DOHH2 (cell line): ENCODE data around the gene SPNS2.

Experiments used
- H3F3A ChIP-seq: fragments of 200-600 bp; sonication (generic), shearing (Covaris generic); 2 replicates; pipeline ENCODE4 v1.6.0; 2016; ENCODE audit warnings: antibody characterized with exemption, mild to moderate bottlenecking; ENCODE audit not compliant: control insufficient read depth, insufficient read depth
- H3K27ac ChIP-seq: fragments of 200-600 bp; sonication (generic); 2 replicates; pipeline ENCODE4 v1.5.1; 2014; ENCODE audit warnings: low read depth, mild to moderate bottlenecking, low read length, moderate library complexity
- H3K27me3 ChIP-seq: fragments of 200-600 bp; sonication (generic); 2 replicates; pipeline ENCODE4 v1.6.1; 2014; ENCODE audit warnings: mild to moderate bottlenecking, low read length, mixed read lengths; ENCODE audit not compliant: control insufficient read depth
- H3K36me3 ChIP-seq: fragments of 200-600 bp; sonication (generic); 2 replicates; pipeline ENCODE4 v1.6.1; 2014; ENCODE audit warnings: mild to moderate bottlenecking, low read length, moderate library complexity, mixed read lengths; ENCODE audit not compliant: control insufficient read depth
- H3K4me1 ChIP-seq: fragments of 200-600 bp; sonication (generic); 2 replicates; pipeline ENCODE4 v1.6.1; 2014; ENCODE audit warnings: mild to moderate bottlenecking, low read length, mixed read lengths; ENCODE audit not compliant: control insufficient read depth
- H3K4me2 ChIP-seq: fragments of 200-600 bp; sonication (generic); 2 replicates; pipeline ENCODE4 v1.6.0; 2014; ENCODE audit warnings: mild to moderate bottlenecking, low read length, moderate library complexity
- H3K4me3 ChIP-seq: fragments of 200-600 bp; sonication (generic); 2 replicates; pipeline ENCODE4 v1.5.1; 2014; ENCODE audit warnings: mild to moderate bottlenecking, low read length, mixed read lengths
- H3K79me2 ChIP-seq: fragments of 200-600 bp; sonication (generic); 2 replicates; pipeline ENCODE4 v1.6.1; 2014; ENCODE audit warnings: mild to moderate bottlenecking, low read length, mixed read lengths; ENCODE audit not compliant: control insufficient read depth
- H3K9me2 ChIP-seq: fragments of 200-600 bp; sonication (generic); replicated peaks from 2 replicates; pipeline ENCODE4 v1.6.1; 2014; ENCODE audit warnings: mild to moderate bottlenecking, low read length, mixed read lengths; ENCODE audit not compliant: control insufficient read depth
- H3K9me3 ChIP-seq: fragments of 200-600 bp; sonication (generic); 2 replicates; pipeline ENCODE4 v1.6.1; 2014; ENCODE audit warnings: antibody characterized with exemption, low read length, mixed read lengths; ENCODE audit not compliant: control insufficient read depth, insufficient read depth
- H4K20me1 ChIP-seq: fragments of 200-600 bp; sonication (generic); 2 replicates; pipeline ENCODE4 v1.6.0; 2014; ENCODE audit warnings: low read depth, mild to moderate bottlenecking, antibody characterized with exemption, low read length, moderate library complexity; ENCODE audit not compliant: control insufficient read depth, insufficient read depth
- CTCF ChIP-seq: fragments of 200-600 bp; sonication (generic); IDR thresholded peaks from one replicate; pipeline ENCODE4 v1.5.1; 2014; ENCODE audit warnings: antibody characterized with exemption, mild to moderate bottlenecking, low read depth, low read length; ENCODE audit not compliant: poor library complexity, severe bottlenecking
- EZH2phosphoT487 ChIP-seq: fragments of 200-600 bp; sonication (generic); IDR thresholded peaks from 2 replicates; pipeline ENCODE4 v1.6.1; 2017; ENCODE audit warnings: borderline replicate concordance, mild to moderate bottlenecking, antibody characterized with exemption, low read length, moderate library complexity, mixed read lengths

SPNS2 gene

DNA sequence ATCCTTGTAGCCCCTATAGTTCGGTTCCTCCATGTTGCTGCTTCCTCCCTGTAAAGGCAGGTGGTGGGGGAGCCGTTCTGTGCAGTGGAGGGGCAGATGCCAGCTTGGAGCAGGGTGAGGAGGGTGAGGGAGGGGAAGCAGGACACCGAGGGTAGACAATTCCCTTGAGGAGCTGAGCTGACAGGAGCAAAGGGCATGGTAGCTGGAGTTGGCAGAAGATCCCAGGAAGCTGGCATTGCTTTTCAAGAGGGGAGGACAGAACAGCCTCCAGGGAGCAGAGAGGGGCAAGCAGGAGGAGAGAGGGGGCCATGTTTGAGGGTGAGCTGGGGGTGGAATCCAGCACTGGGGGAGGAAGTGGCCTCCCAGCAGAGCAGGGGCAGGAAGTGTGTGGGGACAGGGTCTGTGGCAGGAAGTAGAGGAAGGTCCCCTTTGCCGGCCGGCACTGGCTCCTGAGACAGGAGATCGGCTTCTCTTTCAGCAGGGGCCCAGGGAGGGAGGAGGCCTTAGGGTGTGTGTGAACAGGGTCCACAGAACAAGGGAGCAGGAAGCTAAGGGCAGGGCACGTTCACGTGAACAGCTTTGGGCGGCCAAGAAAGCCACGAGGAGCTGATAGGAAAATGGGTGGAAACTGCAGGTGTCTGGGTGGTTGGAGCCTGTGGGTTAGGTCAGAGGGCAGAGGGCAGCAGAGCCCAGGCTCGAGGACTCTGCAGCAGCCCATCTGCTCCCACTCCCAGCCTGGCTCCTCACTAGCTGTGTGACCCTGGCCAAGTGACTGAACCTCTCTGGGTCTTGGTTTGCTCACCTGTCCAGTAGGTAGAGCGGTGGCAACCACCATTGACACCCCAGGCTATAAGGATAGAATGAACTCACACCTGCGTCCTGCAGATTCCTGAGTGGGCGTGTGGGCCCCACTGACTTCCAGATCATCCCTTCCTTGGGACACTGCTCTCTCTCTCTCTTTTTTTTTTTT, 17.5 kb upstream of the SPNS2 start:
- TF ChIP-seq CTCF (no peak), EZH2phosphoT487 (no peak)
- no peaks in the 10 kb centered on the region for H4K20me1 ChIP-seq
- H3K79me2 ChIP-seq: no peaks in the 10 kb centered on the region
- H3K4me3 ChIP-seq: peak overlapping the region; percentile 36
- H3K4me2 ChIP-seq: peak overlapping the region; percentile 67
- H3F3A ChIP-seq: no peaks in the 10 kb centered on the region
- H3K9me3 ChIP-seq: no peaks in the 10 kb centered on the region
- H3K36me3 ChIP-seq: no peaks in the 10 kb centered on the region
- H3K4me1 ChIP-seq: peaks cover 14% of the 10 kb centered on the region
- H3K27ac ChIP-seq: peak overlapping the region; percentile 9; the same call in 1 of the 2 replicates
- H3K9me2 ChIP-seq: no peaks in the 10 kb centered on the region
- no peaks in the 10 kb centered on the region for H3K27me3 ChIP-seq

- H3K4me2 ChIP-seq: no peak overlapping the region
- peaks cover 14% of the 10 kb centered on the region for H3K4me1 ChIP-seq
- no peaks in the 10 kb centered on the region for H3K36me3 ChIP-seq
- H3K4me3 ChIP-seq: no peak overlapping the region
- H3F3A ChIP-seq: no peaks in the 10 kb centered on the region
- H4K20me1 ChIP-seq: no peaks in the 10 kb centered on the region
- no peak overlapping the region for H3K27ac ChIP-seq
- no peaks in the 10 kb centered on the region for H3K9me2 ChIP-seq
- H3K79me2 ChIP-seq: no peaks in the 10 kb centered on the region
- no peak for TF ChIP-seq EZH2phosphoT487
- TF ChIP-seq CTCF: no peak
- H3K27me3 ChIP-seq: no peaks in the 10 kb centered on the region
- H3K9me3 ChIP-seq: no peaks in the 10 kb centered on the region
Measured at GRCh38 chr17:4482338-4483011, 16.2 kb upstream of the SPNS2 start.

DNA sequence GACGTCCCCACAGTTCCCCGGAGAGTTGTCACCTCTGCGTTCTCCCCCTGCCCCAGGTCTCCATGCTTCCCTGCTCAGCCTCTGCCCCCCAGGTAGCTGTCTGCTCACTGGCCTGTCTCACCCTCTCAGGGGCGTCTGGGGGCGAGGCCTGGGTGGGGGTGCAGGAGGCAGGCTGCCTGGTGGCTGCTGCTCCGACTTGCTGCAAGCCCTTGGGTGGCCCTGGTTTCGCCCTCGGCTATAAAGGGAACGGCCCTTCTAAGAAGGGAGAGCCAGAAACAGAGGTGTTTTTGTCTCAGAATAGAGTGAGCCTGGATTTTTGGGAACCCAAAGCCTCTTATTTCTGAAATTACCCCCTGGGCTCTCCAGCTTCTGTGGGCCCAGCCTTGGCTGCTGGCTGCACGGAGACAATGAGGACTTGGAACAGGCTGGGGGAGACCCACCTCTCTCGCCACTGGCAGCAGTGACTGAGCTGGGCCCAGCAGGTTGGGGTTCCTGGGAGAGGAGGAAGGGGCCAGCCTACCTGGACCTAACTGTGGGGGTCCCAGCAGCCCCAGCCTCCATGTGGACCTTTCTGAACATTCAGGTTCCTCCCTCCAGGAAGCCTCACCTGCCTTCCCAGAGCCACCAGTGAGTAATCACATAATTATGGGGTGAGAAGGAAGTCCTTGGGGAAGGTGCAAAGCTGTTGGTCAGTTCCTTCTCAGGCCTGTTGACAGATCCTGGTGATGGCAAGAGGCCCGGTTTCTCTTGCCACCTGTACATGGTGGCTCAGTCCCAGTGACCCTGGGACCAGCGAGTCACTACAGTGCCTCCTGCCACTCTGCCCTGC, 15.5 kb upstream of the SPNS2 start:
- H3K4me2 ChIP-seq: no peak overlapping the region
- H4K20me1 ChIP-seq: no peaks in the 10 kb centered on the region
- no peaks in the 10 kb centered on the region for H3K79me2 ChIP-seq
- H3K4me3 ChIP-seq: no peak overlapping the region
- no peaks in the 10 kb centered on the region for H3K27me3 ChIP-seq
- H3K36me3 ChIP-seq: no peaks in the 10 kb centered on the region
- no peaks in the 10 kb centered on the region for H3K9me3 ChIP-seq
- no peaks in the 10 kb centered on the region for H3F3A ChIP-seq
- no peak overlapping the region for H3K27ac ChIP-seq
- TF ChIP-seq CTCF: no peak
- TF ChIP-seq EZH2phosphoT487: no peak
- no peaks in the 10 kb centered on the region for H3K9me2 ChIP-seq
- H3K4me1 ChIP-seq: peaks cover 14% of the 10 kb centered on the region
